Stimulated activated CD4-positive, alpha-beta T cell treated with anti-CD3 and anti-CD28 coated beads, TNF-alpha, amount 100 ng/mL, for 48 hours (primary cell): ENCODE measurements around the gene TYRO3.
A peak's percentile ranks its signal among the peaks of the same experiment; 100 is the strongest.

Experiments
- DNase-seq, 3 donors: peaks; one replicate each; pipeline ENCODE4 v3.0.0-alpha.2; 2020; ENCODE audit warnings: low read depth in 3 of 3

TYRO3 gene

DNA sequence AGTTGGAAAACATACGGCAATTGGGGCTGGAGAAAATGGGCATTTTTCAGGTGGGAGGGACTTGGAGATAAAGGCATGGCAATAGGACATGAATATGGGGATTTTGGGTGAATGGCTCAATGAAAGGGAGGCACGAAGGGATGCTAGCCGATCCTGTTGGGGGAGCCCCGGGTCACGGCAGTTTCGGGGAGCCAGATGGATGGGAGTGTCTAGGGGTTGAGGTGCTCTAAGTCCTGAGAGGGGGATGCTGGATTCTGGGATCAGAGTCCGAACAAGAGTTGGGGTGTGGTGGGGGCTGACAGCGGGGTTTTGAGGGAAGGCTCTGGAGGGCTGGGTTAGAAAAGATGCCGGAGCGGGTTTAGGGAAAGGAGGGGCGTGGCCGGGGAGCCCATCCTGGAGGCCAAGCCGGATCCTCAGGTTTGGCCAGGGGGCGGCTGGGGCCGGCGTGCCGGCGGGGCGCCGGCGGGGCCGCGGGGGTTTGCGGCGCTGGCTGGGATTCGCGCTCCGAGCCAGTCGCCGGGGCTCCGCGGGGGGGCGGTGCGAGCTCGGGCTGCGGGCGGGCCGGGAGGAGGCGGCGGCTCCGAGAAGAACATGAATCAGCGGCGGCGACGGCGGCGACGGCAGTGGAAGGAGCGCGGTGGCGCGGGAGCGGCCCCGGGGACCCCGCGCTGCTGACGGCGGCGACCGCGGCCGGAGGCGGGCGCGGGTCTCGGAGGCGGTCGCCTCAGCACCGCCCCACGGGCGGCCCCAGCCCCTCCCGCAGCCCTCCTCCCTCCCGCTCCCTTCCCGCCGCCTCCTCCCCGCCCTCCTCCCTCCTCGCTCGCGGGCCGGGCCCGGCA lies at the start of gene TYRO3:
Gene TYRO3, plus strand, starts transcription at position 813 of the 839 bp plus-strand sequence. CDS start 46 bp downstream, outside the sequence.
- DNase-seq = peak; percentile 46 to 67 (median 48)

DNA sequence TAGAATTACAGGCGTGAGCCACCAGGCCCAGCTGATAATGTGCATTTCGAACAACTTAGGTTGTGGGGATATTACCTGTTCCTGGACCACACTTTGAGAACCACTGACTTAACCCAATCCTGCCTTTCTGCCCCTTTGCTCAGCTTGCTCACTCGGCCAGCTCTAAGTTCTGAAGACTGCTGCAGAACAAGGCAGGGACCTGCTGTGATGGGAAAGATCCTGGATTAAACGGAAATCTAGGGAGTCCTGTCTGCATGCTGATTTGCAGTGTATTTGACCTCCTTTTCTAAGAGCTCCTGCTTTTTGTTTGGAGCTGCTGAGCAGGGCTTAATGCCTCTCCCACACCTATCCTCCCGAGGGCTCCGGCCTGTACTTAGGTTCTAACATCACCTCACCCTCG lies 48.3 kb upstream of the TYRO3 start:
- no peak for DNase-seq

DNA sequence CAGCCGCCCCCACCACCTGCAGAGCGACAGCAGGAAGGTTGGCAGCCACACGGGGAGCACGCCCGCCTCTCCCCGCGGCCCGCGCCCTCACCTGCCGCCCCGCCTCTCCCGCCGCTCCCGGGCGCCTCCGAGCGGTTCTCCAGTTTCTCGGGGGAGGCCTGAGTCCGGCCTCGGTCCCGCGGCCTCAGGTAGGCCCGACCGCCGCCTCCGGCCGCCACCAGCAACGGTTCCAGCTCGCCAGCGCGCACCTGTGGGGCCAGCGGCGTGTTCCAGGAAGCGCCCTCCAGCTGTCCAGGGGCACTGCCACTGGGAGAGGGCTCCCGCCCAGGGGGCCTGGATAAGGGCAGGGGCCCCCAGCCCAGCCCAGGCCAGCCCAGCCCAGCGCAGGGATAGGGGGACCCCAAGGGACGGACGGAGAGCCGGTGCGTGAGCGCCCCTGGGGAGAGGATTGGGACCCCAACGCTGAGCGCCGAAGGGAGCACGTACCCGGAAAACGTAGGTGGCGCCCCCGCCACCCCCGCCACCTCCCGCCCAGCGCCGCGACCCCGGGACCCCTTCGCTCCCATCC lies 47.6 kb upstream of the TYRO3 start:
- DNase-seq = no peak

DNA sequence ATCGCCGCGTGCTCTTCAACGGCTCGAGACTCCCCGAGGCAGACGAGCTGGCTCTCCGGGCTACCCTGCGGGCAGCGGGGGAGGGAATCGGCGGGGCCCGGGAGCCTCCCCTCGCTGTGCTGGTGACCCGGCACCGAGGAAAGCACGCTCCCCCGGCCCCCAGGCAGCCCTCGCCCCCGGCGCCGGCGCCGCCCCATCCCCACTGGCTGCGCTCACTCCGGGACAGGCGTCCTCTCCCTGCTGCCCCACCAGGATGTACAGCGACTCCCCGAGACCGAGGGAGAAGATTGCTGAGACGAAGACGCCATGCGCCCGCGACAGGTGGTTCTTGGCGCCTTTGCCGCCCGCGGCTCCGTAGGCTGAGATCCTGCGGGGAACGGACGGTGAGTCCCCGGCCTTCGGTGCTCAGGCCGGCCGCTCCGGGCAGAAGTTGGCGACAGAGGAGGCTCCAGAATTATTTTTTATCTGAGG lies 47.1 kb upstream of the TYRO3 start:
- DNase-seq = no peak

DNA sequence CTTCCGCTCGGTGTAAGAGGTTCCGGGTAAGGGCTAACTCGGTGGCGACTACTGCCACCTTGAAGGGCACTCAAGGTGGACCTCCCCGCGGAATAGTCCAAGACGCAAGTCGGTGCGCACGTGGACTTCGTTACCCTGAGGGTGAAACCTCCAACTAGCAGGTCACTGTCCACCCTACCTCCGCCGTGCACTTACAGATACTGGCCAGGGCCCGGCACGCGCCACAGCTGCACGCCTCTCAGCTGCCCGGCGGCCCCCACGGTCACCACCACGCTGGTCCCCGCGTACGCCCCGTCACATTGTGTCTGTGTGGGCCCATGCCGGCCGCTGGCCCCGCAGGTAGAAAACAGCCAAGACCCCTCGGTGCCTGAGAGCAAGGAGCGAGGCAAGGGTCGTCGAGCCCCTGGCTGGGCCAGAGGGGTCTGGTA lies 46.5 kb upstream of the TYRO3 start:
- DNase-seq = no peak

DNA sequence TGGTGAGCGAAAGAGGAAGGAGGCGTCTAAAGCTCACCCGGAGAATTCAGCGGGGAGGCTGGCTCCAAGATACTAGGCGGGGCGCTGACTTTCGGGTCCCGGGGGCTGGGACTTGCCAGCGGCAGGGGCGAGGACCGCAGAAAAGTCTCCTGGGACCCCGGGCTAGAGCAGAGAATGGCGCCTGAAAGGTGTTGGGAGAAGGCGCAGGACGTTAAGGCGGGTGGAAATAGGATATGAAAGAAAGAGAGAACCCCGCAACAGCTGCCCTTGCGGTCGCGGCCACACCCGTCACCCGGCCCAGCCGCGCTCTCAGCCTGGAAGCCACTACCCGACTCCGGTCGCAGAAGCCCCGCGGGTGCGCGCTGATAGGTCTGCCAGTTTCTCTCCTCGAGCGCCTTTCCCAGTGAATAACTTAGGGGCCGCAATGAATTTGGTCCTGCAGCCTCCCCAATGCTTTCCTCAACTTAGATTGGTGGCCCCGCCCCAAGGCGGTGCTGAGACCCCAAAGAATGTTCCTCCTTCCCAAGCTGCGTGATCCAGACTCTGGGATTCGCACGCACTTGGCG lies 46.0 kb upstream of the TYRO3 start:
- DNase-seq = no peak

DNA sequence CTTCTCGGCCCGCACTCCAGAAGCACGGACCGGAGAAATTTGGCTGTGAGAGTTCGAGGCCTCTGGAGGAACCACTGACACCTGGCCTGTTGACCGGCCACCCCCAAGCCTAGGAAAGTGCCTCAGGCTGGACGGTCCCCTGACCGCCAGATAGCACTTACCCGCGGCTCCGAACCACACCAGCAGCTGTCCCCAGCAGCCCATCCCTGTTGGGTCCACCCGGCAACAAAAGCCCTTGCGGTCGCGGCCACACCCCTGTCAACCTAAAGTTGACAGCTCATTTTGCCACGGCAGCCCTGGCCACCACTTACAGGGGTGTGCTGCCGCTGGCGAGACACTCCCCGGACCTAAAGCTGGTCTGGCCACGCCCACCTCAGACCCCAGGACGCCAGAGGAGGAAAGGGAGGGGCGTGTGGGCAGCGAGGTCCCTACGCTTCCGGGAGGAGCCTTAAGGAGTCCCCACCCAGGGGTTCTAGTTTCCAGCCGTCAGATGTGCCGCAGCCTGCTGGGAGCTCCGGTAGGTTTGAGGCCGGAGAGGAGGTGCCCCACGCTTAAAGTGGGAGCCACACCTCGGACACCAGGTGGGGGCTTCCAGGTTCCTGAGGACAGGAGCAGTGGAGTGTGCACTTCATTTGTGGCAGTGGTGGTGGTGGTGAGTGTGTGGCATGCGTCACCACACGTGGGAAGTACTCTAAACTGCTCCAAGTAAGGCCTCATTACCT lies 45.3 kb upstream of the TYRO3 start, which contains the start of gene LTK:
Gene LTK, minus strand, starts transcription at position 322 of the 722 bp plus-strand sequence. Its CDS starts 118 bp downstream, at position 204.
- DNase-seq = no peak

DNA sequence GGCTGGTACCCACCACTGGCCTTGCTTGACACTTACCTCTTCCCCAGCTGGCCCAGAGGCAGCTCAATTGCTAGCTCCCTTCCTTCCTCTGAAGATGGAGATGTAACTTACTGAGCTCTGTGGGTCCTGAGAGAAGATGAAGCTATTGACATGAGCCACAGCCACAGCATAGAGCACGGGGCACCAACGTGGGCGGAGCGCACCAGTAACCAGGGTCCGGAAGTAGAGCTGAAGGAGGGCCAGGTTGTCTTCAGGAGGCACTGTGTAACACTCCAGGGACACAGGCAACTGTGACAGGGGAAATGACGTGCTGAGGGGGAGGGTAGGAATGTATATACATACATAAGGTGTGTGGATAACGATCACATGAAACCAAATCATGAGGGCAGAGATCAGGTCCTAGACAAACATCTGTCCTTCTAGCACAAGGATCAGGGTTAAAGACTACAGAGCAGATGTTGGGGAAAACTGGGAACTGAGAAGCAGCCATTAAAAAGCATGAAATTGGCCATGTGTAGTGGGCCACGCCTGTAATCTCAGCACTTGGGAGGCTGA lies 41.0 kb upstream of the TYRO3 start:
- DNase-seq = no peak

DNA sequence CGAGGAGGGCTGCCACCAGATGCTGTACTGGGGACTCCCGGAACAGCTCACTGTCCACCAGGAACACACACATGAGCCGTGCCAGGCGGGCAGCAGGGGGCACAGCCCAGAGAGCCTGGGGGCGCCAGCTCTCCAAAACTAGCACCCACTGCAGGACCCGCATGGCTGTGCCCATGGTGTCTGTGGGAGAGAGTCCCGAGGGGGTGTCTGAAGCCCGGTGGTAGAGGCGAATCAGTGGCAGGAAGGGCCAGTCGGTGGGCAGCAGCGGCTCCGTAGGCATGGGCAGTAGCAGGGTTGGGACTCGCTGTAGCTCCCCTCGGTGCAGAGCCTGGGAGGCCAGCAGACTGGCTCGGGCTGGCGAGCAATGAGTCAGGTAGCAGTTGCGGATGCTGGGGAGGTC lies 38.4 kb upstream of the TYRO3 start:
- DNase-seq = no peak

DNA sequence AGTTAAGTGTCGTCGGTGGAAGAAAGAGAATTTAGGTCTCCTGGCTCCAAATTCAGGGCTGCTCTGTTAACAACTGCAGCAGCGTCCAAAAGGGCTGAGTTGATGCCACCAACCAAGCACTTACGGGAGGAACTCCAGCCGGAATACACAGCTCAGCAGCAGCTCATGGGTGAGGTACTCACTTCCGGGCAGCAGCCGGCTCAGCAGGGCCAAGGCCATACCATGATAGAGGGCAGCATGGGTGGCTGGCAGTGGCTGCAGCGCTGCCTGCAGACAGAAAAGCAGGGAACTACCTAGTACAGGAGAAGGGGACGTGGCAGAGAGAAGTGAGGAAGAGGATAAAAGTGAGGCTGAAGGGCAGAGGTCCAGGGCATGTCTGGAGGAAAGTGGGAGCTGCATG lies 37.4 kb upstream of the TYRO3 start:
- DNase-seq = no peak

DNA sequence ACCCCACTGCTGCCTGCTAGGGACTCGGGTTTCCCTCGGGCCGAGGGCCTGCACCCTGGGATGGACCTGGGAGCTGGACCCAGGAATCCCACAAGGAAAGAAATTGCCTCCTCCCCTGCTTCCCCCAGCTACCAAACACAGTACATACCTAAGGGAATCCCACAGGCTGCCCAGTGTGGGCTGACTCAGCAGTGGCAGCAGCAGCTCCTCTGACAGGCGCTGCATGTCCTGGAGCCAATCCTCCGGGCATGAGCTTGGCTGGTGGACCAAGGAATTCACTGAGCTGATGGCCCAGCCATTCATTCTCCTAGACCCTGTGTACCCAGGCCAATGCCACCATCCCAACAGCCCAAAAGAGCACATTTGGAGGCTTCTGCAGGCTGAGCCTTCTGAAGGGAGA lies 35.9 kb upstream of the TYRO3 start:
- no peak for DNase-seq

DNA sequence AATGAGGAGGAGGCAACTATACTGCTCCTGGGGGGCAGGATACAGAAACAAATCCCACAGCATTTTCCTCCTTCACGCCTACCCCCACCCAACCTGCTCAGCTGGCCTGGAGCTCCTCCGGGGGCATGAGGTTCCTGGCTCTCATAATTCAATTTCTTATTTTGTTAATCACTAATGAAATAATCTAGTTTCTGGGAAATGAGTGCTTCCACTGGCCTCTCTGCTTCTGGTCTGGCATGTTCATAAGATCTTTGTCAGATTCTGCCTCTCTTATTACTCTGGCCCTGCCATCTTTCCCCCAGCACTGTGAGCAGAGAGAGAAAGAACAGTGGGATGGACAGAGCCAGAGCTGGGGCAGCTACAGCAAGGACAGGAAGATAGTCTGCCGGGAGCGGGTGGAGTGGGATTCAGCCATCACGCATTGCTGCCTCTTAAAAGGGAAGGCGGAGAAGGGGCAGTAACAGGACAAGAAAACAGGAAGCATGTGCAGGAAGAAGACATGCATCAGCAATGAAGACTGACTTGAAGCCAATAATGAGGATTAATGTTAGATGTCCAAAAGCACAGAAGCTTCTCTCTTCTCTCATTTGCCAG lies 28.6 kb upstream of the TYRO3 start:
- DNase-seq = no peak

DNA sequence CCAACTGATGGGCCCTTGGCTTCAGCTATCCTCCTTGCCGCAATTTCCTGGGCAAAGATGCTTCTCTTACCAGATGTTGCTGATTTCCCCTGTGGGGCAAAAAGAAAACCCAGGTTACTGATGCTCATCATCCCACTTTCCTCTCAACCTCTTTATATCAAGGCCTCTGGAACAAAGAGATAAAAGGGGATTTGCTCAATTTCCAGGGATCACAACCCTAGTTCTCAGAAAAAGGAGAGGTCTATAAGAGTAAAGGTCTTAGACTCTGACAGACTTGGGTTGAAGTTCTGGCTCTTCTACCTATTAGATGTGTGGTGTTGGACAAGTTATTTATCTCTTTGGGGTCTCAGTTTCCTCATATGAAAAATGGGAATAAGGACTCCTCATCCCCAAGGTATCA lies 23.5 kb upstream of the TYRO3 start:
- DNase-seq = no peak

DNA sequence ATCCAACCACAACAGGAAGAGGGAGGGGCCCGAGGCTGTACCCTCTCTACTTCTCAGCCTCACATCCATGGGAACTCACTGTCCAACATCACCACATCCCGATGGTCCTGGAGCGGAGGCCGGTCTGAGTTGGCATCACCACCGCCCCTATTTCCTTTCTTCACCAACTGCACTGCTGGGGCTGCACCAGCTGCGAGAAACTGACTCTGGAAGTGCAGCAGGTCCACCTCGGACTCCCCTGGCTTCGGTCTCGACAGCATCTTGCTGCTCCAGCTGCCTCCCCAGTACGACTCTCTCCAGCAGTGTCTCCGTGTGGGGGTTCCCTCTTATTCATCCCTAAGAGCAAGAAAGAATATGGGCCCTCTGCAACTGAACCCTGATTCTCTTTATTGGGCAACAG lies 22.1 kb upstream of the TYRO3 start:
- DNase-seq = no peak

DNA sequence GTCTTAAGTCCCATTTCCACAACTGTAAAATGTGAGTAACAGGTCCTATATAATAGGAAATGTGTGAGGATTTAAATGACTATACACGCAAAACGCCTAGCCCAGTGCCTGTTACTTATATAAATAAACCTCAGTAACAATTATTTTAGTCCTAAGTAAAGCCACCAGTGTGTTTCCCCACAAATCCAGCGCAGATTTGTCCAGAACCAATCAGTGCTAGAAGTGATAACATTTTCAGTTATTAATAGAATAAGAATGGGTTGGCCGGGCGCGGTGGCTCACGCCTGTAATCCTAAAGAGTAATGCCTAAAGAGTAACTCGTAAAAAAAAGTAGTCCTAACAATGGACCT lies 15.5 kb upstream of the TYRO3 start:
- DNase-seq = no peak

DNA sequence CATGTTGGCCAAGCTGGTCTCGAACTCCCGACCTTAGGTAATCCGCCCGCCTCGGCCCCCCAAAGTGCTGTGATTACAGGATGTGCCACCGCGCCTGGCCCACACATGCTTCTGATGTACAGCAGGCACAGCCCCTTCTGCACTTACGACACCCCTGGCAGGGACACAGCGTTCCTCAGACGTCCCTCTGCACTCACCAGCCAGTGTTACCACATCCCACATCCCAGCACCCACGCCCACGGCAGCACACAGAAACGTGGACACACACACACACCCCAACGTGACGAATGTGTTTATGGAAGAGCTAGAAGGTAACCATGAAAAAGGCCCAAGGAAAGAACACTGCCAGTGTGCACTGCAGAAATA lies 14.4 kb upstream of the TYRO3 start:
- DNase-seq = no peak

DNA sequence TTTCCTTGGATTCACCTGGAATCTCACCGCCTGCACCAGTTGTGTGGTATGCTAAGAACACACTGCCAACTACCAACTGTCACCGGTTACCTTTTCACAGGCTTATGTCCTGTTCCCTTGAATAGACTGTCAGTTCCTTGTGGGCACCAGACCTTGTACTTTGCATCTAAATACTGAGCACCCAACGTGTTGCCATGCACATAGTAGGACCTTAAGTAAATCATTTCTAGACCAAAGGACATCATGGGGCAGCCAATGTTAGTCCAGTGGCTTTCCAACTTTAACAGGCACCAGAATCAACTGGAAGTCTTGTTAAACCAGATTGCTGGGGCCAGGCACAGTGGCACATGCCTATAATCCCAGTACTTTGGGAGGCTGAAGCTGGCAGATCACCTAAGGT lies 13.8 kb upstream of the TYRO3 start:
- DNase-seq = no peak

DNA sequence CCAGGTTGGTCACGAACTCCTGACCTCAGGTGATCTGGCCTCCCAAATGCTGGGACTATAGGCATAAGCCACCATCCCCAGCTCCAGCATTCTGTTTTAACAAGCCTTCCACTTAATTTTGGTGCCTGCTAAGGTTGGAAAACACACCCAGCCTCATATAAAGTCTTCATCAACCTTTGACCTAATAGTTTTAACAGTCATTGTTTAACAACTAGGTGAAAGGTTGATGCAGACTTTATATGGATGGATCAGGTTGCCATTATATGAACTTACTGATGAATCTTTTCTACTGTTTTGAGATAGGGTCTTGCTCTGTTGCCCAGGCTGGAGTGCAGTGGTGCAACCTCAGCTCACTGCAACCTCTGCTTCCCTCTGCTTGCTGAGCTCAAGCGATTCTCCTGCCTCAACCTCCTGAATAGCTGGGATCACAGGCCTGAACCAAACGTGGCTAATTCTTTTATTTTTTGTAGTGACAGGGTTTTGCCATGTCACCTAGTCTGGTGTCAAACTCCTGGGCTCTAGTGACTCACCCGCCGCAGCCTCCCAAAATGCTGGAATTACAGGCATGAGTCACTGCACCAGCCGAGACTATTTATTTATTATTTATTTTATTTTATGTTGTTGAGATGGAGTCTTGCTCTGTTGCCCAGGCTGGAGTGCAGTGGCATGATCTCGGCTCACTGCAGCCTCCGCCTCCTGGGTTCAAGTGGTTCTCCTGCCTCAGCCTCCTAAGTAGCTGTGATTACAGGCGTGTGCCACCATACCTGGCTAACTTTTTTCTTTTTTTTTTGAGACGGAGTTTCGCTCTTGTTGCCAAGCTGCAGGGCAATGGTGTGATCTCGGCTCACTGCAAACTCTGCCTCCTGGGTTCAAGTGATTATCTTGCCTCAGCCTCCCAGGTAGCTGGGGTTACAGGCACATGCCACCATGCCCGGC lies 11.9 kb upstream of the TYRO3 start:
- no peak for DNase-seq

DNA sequence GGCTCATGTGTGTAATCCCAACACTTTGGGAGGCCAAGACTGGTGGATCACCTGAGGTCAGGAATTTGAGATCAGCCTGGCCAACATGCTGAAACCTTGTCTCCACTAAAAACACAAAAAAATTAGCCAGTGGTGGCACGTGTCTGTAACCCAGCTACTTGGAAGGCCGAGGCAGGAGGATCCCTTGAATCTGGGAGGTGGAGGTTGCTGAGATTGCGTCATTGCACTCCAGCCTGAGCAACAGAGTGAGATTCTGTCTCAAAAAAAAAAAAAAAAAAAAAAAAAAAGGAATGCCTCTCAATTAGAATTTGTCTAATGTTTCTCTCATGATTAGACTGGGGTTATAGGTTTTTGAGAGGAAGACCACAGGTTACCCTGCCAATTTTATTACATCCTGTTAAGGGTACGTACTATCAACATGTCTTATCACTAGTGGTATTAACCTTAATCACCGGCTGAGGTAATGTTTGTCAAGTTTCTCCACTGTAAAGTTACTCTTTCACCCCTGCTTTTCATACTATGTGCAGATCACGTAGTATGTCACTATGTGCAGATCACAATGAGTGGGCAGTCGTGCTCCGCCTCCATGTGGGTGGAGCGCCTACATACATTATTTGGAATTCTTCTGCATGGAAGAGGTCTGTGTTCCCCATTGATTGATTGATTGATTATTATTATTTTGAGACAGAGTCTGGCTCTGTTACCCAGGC lies 8.8 kb upstream of the TYRO3 start:
- no peak for DNase-seq

DNA sequence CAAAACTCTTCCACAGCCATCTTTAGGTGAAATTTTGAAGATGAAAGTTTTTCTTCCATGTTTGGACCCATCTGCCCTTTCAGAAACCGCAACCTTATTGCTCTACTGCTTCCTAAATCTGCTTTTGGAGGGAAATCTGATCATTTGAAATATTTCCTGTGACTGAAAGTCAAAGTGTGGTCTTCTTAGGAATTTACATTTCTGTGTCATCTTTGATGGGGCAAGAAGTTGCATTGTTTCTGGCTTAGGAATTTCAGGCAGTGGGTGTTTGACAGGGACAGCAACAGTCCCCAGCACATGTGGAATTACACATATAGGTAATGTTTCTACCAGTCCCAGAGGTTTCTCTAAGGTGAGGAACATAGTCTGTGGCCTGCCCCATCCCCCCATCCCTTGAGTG lies 5.3 kb upstream of the TYRO3 start:
- no peak for DNase-seq
